ENCODE data around the gene VAPB.

DNA sequence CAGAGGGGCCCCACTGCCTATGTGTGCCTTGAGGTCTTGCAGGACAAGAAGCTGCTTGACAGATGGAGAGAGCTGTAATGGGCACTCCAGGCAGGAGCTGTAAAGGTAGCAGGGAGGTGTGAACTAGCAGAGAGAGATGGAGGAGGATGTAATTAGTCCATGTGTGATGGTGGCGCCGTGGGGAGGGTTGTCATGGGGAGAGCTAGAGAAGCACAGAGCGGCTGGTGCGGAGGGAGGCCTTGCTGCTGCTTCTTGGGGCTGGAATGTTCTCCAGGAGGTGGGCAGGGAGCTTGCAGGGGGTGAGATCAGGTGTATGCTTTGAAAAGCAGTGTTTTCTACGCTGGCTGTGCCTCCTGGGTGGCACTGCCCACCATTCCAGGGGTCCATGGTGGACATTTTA, 94.0 kb downstream of the VAPB start:
- TF ChIP-seq IRF3 (IDR thresholded peaks at IDR 0.05) (no peak), PRDM15 (CRISPR knock-in tag; IDR thresholded peaks at IDR 0.05) (no peak), TAF1 (IDR thresholded peaks at IDR 0.05; ENCODE audit: borderline replicate concordance, low read depth, low read length) (no peak)
